HG02678 (cell line): ENCODE measurements around the gene SNX25.
"Not testable (repeated sequence)": the region's sequence is repeated elsewhere in the genome, so short reads cannot be mapped to it uniquely, and the experiment has no call there.

Source experiments
- ATAC-seq: cut with Tn5 transposase; IDR thresholded peaks from one replicate; pipeline ENCODE4 v1.9.1; 2021; ENCODE audit warnings: mild to moderate bottlenecking, moderate library complexity; ENCODE audit not compliant: unreplicated experiment

The SNX25 gene

GRCh38 chr4:185296665-185297460 is 87.5 kb downstream of the SNX25 start:
- ATAC-seq = no peak

GRCh38 chr4:185298728-185299430 is 89.5 kb downstream of the SNX25 start:
- ATAC-seq = no peak

GRCh38 chr4:185304541-185304940 is 95.1 kb downstream of the SNX25 start:
- ATAC-seq = peak; percentile 0

- peak; percentile 46 for ATAC-seq
These were observed 95.7 kb downstream of the SNX25 start for GRCh38 chr4:185304944-185305690.

- ATAC-seq = no peak
These were observed 96.6 kb downstream of the SNX25 start for GRCh38 chr4:185305979-185306442.

GRCh38 chr4:185307136-185307950 is 97.9 kb downstream of the SNX25 start:
- peak; percentile 67 for ATAC-seq

- peak; percentile 52 for ATAC-seq
These were observed 100.4 kb downstream of the SNX25 start for GRCh38 chr4:185309770-185310169.

- peak; percentile 27 for ATAC-seq
These were observed 101.9 kb downstream of the SNX25 start for GRCh38 chr4:185311113-185311888.

- ATAC-seq = no peak
These were observed 103.3 kb downstream of the SNX25 start for GRCh38 chr4:185312699-185313098.

GRCh38 chr4:185317462-185317861 is 108.1 kb downstream of the SNX25 start:
- not testable (repeated sequence) for ATAC-seq

- ATAC-seq = no peak
These were observed 108.5 kb downstream of the SNX25 start for GRCh38 chr4:185317880-185318279.

- ATAC-seq = no peak
These were observed 109.3 kb downstream of the SNX25 start for GRCh38 chr4:185318679-185319078.

GRCh38 chr4:185322803-185323202 is 113.4 kb downstream of the SNX25 start:
- ATAC-seq = no peak

GRCh38 chr4:185323606-185324005 is 114.2 kb downstream of the SNX25 start:
- no peak for ATAC-seq

GRCh38 chr4:185324361-185324760 is 115.0 kb downstream of the SNX25 start:
- ATAC-seq = not testable (repeated sequence)

GRCh38 chr4:185325721-185326120 is 116.3 kb downstream of the SNX25 start:
- not testable (repeated sequence) for ATAC-seq

- no peak for ATAC-seq
These were observed 119.2 kb downstream of the SNX25 start for GRCh38 chr4:185328586-185328985.

- ATAC-seq = not testable (repeated sequence)
These were observed 120.6 kb downstream of the SNX25 start for GRCh38 chr4:185329879-185330510.
